Measurements from ENCODE around the gene RAPGEF5.

Gene RAPGEF5

GRCh38 chr7:22110227-22110839 lies 246.6 kb downstream of the RAPGEF5 start:
- Histone ChIP-seq H3K4me1 (peaks cover 21% of the 10 kb centered on the region), H2AFZ (no peak overlapping the region), H3K27me3 (ENCODE audit: control insufficient read depth, insufficient read depth, low read length) (no peaks in the 10 kb centered on the region), H3K79me2 (no peaks in the 10 kb centered on the region), H3K9ac (no peak overlapping the region), H3K4me2 (ENCODE audit: low read length) (no peak overlapping the region), H3K4me3 (ENCODE audit: low read depth, low read length) (no peak overlapping the region), H3K9me3 (ENCODE audit: control insufficient read depth, low read length) (no peaks in the 10 kb centered on the region), H3K27ac (peak overlapping the region; percentile 52), H3K36me3 (ENCODE audit: control insufficient read depth, insufficient read depth, low read length) (no peaks in the 10 kb centered on the region)
- TF ChIP-seq, protein P1, sequence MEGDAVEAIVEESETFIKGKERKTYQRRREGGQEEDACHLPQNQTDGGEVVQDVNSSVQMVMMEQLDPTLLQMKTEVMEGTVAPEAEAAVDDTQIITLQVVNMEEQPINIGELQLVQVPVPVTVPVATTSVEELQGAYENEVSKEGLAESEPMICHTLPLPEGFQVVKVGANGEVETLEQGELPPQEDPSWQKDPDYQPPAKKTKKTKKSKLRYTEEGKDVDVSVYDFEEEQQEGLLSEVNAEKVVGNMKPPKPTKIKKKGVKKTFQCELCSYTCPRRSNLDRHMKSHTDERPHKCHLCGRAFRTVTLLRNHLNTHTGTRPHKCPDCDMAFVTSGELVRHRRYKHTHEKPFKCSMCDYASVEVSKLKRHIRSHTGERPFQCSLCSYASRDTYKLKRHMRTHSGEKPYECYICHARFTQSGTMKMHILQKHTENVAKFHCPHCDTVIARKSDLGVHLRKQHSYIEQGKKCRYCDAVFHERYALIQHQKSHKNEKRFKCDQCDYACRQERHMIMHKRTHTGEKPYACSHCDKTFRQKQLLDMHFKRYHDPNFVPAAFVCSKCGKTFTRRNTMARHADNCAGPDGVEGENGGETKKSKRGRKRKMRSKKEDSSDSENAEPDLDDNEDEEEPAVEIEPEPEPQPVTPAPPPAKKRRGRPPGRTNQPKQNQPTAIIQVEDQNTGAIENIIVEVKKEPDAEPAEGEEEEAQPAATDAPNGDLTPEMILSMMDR (IDR thresholded peaks at IDR 0.05), result peak; percentile 68

DNA sequence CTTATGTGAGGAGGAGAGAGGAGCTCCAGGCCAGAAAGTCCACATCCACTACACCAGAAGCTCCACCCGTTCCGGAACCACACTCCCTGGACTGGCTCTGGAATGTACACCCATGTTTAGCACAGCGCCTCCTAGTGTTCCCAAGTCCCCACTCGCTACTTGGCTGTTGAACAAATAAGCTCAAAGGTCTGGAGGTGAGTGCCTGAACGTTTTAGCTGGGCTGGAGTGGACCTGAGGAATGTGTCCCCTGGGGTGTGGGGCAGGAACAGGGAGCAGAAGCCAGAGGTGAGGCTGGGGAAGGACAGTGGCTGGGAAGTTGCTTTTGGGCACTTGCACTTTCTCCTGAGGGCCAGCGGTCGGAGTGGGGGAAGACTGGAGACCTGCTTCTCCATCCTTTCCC lies 247.2 kb downstream of the RAPGEF5 start:
- Histone ChIP-seq H3K27ac (peak overlapping the region; percentile 52), H3K79me2 (no peaks in the 10 kb centered on the region), H3K27me3 (ENCODE audit: control insufficient read depth, insufficient read depth, low read length) (no peaks in the 10 kb centered on the region), H3K4me3 (ENCODE audit: low read depth, low read length) (no peak overlapping the region), H2AFZ (no peak overlapping the region), H3K4me2 (ENCODE audit: low read length) (no peak overlapping the region), H3K36me3 (ENCODE audit: control insufficient read depth, insufficient read depth, low read length) (no peaks in the 10 kb centered on the region), H3K9me3 (ENCODE audit: control insufficient read depth, low read length) (no peaks in the 10 kb centered on the region), H3K9ac (no peak overlapping the region), H3K4me1 (peaks cover 16% of the 10 kb centered on the region)
- TF ChIP-seq, protein P1 (IDR thresholded peaks at IDR 0.05), result no peak

GRCh38 chr7:22108151-22108845 lies 248.7 kb downstream of the RAPGEF5 start:
- Histone ChIP-seq H3K27me3 (ENCODE audit: control insufficient read depth, insufficient read depth, low read length) (no peaks in the 10 kb centered on the region), H2AFZ (no peak overlapping the region), H3K27ac (no peak overlapping the region), H3K36me3 (ENCODE audit: control insufficient read depth, insufficient read depth, low read length) (no peaks in the 10 kb centered on the region), H3K79me2 (no peaks in the 10 kb centered on the region), H3K4me3 (ENCODE audit: low read depth, low read length) (no peak overlapping the region), H3K9me3 (ENCODE audit: control insufficient read depth, low read length) (no peaks in the 10 kb centered on the region), H3K4me2 (ENCODE audit: low read length) (no peak overlapping the region), H3K4me1 (peaks cover 9% of the 10 kb centered on the region), H3K9ac (no peak overlapping the region)
- TF ChIP-seq, protein P1 (IDR thresholded peaks at IDR 0.05), result no peak

DNA sequence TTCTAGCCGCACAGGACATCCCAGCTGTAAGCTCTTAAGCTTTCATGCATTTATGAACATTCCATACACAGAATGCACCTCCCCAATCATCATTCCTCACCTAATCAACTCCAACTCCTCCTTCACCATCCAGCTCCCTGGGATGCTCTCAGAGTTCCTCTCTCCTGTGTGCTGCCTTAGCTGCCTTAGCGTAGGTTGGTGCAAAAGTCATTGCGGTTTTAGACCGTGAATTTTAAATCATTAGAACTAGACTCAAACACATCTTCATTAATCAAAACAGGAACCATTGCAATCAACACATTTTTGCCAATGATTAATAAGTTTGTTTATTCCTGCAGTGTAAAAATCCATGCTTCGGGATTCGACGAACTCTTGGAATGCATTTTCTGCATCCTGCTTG lies 251.4 kb downstream of the RAPGEF5 start:
- H3K4me1 ChIP-seq, result no peaks in the 10 kb centered on the region
- H3K4me3 ChIP-seq (ENCODE audit: low read depth, low read length), result no peak overlapping the region
- H3K9ac ChIP-seq, result no peak overlapping the region
- no peak overlapping the region for H2AFZ ChIP-seq
- H3K79me2 ChIP-seq, result no peaks in the 10 kb centered on the region
- H3K27ac ChIP-seq, result no peak overlapping the region
- no peak overlapping the region for H3K4me2 ChIP-seq (ENCODE audit: low read length)
- TF ChIP-seq, protein P1 (IDR thresholded peaks at IDR 0.05), result no peak
- no peaks in the 10 kb centered on the region for H3K36me3 ChIP-seq (ENCODE audit: control insufficient read depth, insufficient read depth, low read length)
- no peaks in the 10 kb centered on the region for H3K27me3 ChIP-seq (ENCODE audit: control insufficient read depth, insufficient read depth, low read length)
- no peaks in the 10 kb centered on the region for H3K9me3 ChIP-seq (ENCODE audit: control insufficient read depth, low read length)

Data from parathyroid adenoma (tissue), 2 donors.